K562 (cell line): ENCODE measurements around the gene ARFGAP1. TPM values are rescaled to one million over a fixed set of nuclear protein-coding genes. Genes with fewer than 3 reads are reported as not detected.

Source experiments
- ATAC-seq: fragments of 200-7000 bp; cut with Tn5 transposase; 3 replicates; pipeline ENCODE4 v1.9.1; 2020; ENCODE audit warnings: moderate library complexity
- BruUV-seq: library from RNA; stranded (reverse); fragments of 400-500 nt; replicated peaks from 2 replicates; lab custom pipeline; 2021; lab: Mats Ljungman, UMichigan
- CTCF ChIA-PET: fragments of 300-600 bp; formaldehyde crosslinking; extraction: SDS; loops from one replicate; lab custom pipeline; 2021; ENCODE audit warnings: low intra/inter-chr PET ratio; lab: Yijun Ruan, JAX
- POLR2A ChIA-PET: fragments of 300-600, 350-650 bp; sonication (Branson Sonifier 250); formaldehyde crosslinking; extraction: SDS; loops from one replicate; lab custom pipeline; 2021; ENCODE audit warnings: antibody characterized with exemption, inconsistent platforms; lab: Yijun Ruan, JAX
- DNase-seq, 4 experiments: peaks; one replicate each; pipeline versions ENCODE4 v3.0.0 to v3.0.0-alpha.2; 2011 to 2018; ENCODE audit warnings: low spot score in 3 of 4, mixed read lengths in 3 of 4; ENCODE audit errors: extremely low read depth in 1 of 4
- FAIRE-seq: peaks from 2 replicates; lab custom pipeline; 2011; peaks lifted over from hg19 to GRCh38; lab: Jason Lieb, UNC
- H2AFZ ChIP-seq: 2 replicates; pipeline ENCODE4 v1.6.0; 2011; ENCODE audit warnings: low read depth, low read length, control low read depth, inconsistent platforms
- H3K27ac ChIP-seq: fragments of 200-600 bp; 3 replicates; pipeline ENCODE4 v1.8.0; 2011; ENCODE audit warnings: low read depth, mild to moderate bottlenecking, control low read depth, inconsistent platforms, low read length, moderate library complexity, mixed read lengths; ENCODE audit errors: extremely low read depth
- H3K27me3 ChIP-seq, 2 experiments: fragments of 300-600 bp in 1 of 2; 2 replicates in 1 of 2; 3 replicates in 1 of 2; pipeline versions ENCODE4 v1.6.0 to v1.8.0; 2011; ENCODE audit warnings: inconsistent platforms in 2 of 2, low read length in 2 of 2, mild to moderate bottlenecking in 1 of 2, mixed read lengths in 1 of 2, moderate library complexity in 1 of 2; ENCODE audit not compliant: control insufficient read depth in 2 of 2, insufficient read depth in 2 of 2
- H3K36me3 ChIP-seq: fragments of 300-600 bp; 3 replicates; pipeline ENCODE4 v1.8.0; 2011; ENCODE audit warnings: mild to moderate bottlenecking, low read length, inconsistent platforms; ENCODE audit not compliant: control insufficient read depth, insufficient read depth
- H3K4me1 ChIP-seq, 2 experiments: fragments of 200-600 bp in 1 of 2; replicated peaks in 1 of 2; 2 replicates in 1 of 2; 3 replicates in 1 of 2; pipeline versions ENCODE4 v1.5.1 to v1.8.0; 2011; ENCODE audit warnings: inconsistent platforms in 2 of 2, low read length in 2 of 2, mild to moderate bottlenecking in 1 of 2, mixed read lengths in 1 of 2, moderate library complexity in 1 of 2; ENCODE audit not compliant: control insufficient read depth in 2 of 2, insufficient read depth in 2 of 2
- H3K4me2 ChIP-seq: 2 replicates; pipeline ENCODE4 v1.6.1; 2011; ENCODE audit warnings: low read length, control low read depth, inconsistent platforms, mixed read lengths; ENCODE audit not compliant: insufficient read depth
- H3K4me3 ChIP-seq: fragments of 200-600 bp; sonication (generic), shearing (Covaris generic); 2 replicates; pipeline ENCODE4 v1.5.1; 2016; ENCODE audit warnings: control low read depth, inconsistent platforms
- H3K79me2 ChIP-seq: fragments of 200-600 bp; 3 replicates; pipeline ENCODE4 v1.8.0; 2011; ENCODE audit warnings: low read length, inconsistent platforms; ENCODE audit not compliant: control insufficient read depth, insufficient read depth
- H3K9ac ChIP-seq, 2 experiments: 2 replicates each; pipeline versions ENCODE4 v1.6.0 to v1.6.1; 2011; ENCODE audit warnings: low read depth in 2 of 2, low read length in 2 of 2, control low read depth in 1 of 2, inconsistent platforms in 1 of 2, mild to moderate bottlenecking in 1 of 2, mixed read lengths in 1 of 2; ENCODE audit not compliant: insufficient read depth in 1 of 2
- H3K9me1 ChIP-seq: one replicate; pipeline ENCODE4 v1.6.0; 2011; ENCODE audit warnings: inconsistent platforms, mild to moderate bottlenecking, low read length, moderate library complexity; ENCODE audit not compliant: control insufficient read depth, insufficient read depth
- H3K9me3 ChIP-seq: replicated peaks from 2 replicates; pipeline ENCODE4 v1.5.1; 2011; ENCODE audit warnings: low read depth, low read length, inconsistent platforms; ENCODE audit not compliant: control insufficient read depth, insufficient read depth
- H4K20me1 ChIP-seq: replicated peaks from 2 replicates; pipeline ENCODE4 v1.6.1; 2011; ENCODE audit warnings: low read length, inconsistent platforms, mixed read lengths; ENCODE audit not compliant: control insufficient read depth, insufficient read depth
- BRCA1 ChIP-seq, 2 experiments: fragments of 450-650 bp in 1 of 2; sonication (generic) in 1 of 2; formaldehyde crosslinking in 1 of 2; IDR thresholded peaks; 2 replicates each; pipeline versions ENCODE4 v1.5.0 to v1.6.1; 2017 to 2020; ENCODE audit warnings: mild to moderate bottlenecking in 1 of 2, missing genetic modification reagents in 1 of 2
- CBX1 ChIP-seq: sonication (generic); IDR thresholded peaks from 2 replicates; pipeline ENCODE4 v1.6.1; 2016; ENCODE audit warnings: antibody characterized with exemption, low read depth, mild to moderate bottlenecking
- GABPA ChIP-seq: fragments of 200-800 bp; sonication (Bioruptor generic); conservative IDR thresholded peaks from 2 replicates; pipeline ENCODE4 v1.6.1; 2016; ENCODE audit warnings: low read depth, missing genetic modification characterization, missing compliant biosample characterization
- SMARCA4 ChIP-seq: fragments of 450-650 bp; IDR thresholded peaks from 2 replicates; pipeline ENCODE4 v1.6.1; 2016
- TFE3 ChIP-seq: fragments of 450-650 bp; formaldehyde crosslinking; IDR thresholded peaks from 2 replicates; pipeline ENCODE4 v1.4.0; 2020; ENCODE audit warnings: mild to moderate bottlenecking, mixed read lengths
- ZNF175 ChIP-seq: fragments of 200-800 bp; sonication (Bioruptor generic); IDR thresholded peaks from 2 replicates; pipeline ENCODE4 v1.6.1; 2016; ENCODE audit warnings: low read depth, mild to moderate bottlenecking, missing genetic modification characterization, missing compliant biosample characterization
- ZNF584 ChIP-seq: fragments of 200-800 bp; sonication (Bioruptor generic); IDR thresholded peaks from 2 replicates; pipeline ENCODE4 v1.6.1; 2016; ENCODE audit warnings: low read depth, mild to moderate bottlenecking, missing genetic modification characterization, missing compliant biosample characterization
- ZNF766 ChIP-seq: fragments of 200-800 bp; sonication (Bioruptor generic); conservative IDR thresholded peaks from 2 replicates; pipeline ENCODE4 v1.6.1; 2016; ENCODE audit warnings: missing genetic modification characterization, missing compliant biosample characterization
- WGBS: fragments of 100-300 bp; shearing (Covaris generic); methylation state at CpG from one replicate; pipeline ENCODE4 v1.1.6; 2016; ENCODE audit warnings: low coverage, mixed read lengths; ENCODE audit not compliant: insufficient coverage; ENCODE audit errors: missing lambda C conversion rate; 5-methylcytosine and 5-hydroxymethylcytosine counted together
- in situ Hi-C: fragments of 300-500 bp; cut with MboI; formaldehyde crosslinking; loops from 4 replicates; pipeline ENCODE4 v1.15.0; 2018; ENCODE audit warnings: inconsistent platforms, mixed read lengths
- intact Hi-C: fragments of 100-400 bp; cut with micrococcal nuclease; formaldehyde crosslinking; loops from 2 replicates; pipeline ENCODE4 v1.14.2; 2022
- polyA plus RNA-seq, 8 experiments: library from polyadenylated mRNA; depleted of rRNA in 4 of 8; stranded (reverse) in 5 of 8; unstranded in 3 of 8; fragments of >200 nt; fragmentation: Nextera tagmentation in 2 of 8; fragmentation: Illumina TruSeq in 1 of 8; extraction: Ambion mirVana in 2 of 8; extraction: Trizol in 1 of 8; gene quantifications; 2 replicates each; pipeline versions ENCODE4 v1.2.1 to v1.2.3, GENCODE V29; 2011 to 2014; ENCODE audit warnings: inconsistent platforms in 1 of 8, missing spikeins in 1 of 8
- total RNA-seq, 7 experiments: library from RNA; depleted of rRNA in 6 of 7; stranded (reverse); fragments of >200 nt in 6 of 7; fragmentation: Illumina TruSeq in 2 of 7; extraction: Trizol in 2 of 7; gene quantifications; 2 replicates each; pipeline versions ENCODE4 v1.2.1 to v1.2.3, GENCODE V29; 2011 to 2021; ENCODE audit warnings: low replicate concordance in 1 of 7

Gene ARFGAP1
- total and polyA plus RNA-seq, 9 of the 15 experiments (the other 6 are each of a cell fraction or from before 2014, with no cell fraction given): 0.53 to 102 (median 33.5) TPM

GRCh38 chr20:63255931-63256704, 16.5 kb upstream of the ARFGAP1 start:
- 3% methylated on average over 25 of the region's 31 CpGs for WGBS
- H2AFZ ChIP-seq: no peak overlapping the region
- CTCF ChIA-PET: no interaction called here
- FAIRE-seq (no peak), ATAC-seq (no peak), DNase-seq (no peak)
- no peak overlapping the region for H3K4me2 ChIP-seq
- in situ Hi-C loops: no loop called here
- H3K9me3 ChIP-seq: no peaks in the 10 kb centered on the region
- no peak overlapping the region for H3K27ac ChIP-seq
- intact Hi-C loops: no loop called here
- POLR2A ChIA-PET: interaction anchor here (0.7 kb wide), 1 partner anchor 516 kb away, joined by 3 read pairs; no protein-coding TSS in a partner anchor
- H3K79me2 ChIP-seq: no peaks in the 10 kb centered on the region
- no peak overlapping the region for H3K4me3 ChIP-seq
- peaks cover 39 to 84% of the 10 kb centered on the region in 2 experiments; a peak in 4 of 5 replicates for H3K27me3 ChIP-seq
- no peaks in the 10 kb centered on the region for H3K36me3 ChIP-seq
- 0 out of 2 replicates have a peak, but pooled peaks cover 15% of the 10 kb centered on the region for H4K20me1 ChIP-seq
- peaks cover 0 to 32% of the 10 kb centered on the region in 2 experiments; a peak in 2 of 5 replicates for H3K4me1 ChIP-seq
- no peak overlapping the region for H3K9ac ChIP-seq
- TF ChIP-seq TFE3 (CRISPR knock-in tag): no peak
- no peak for TF ChIP-seq GABPA
- no peak for TF ChIP-seq BRCA1 (IDR thresholded peaks at IDR 0.05)
- no peak for TF ChIP-seq BRCA1 (CRISPR knock-in tag; IDR thresholded peaks at IDR 0.05)
- no peak for TF ChIP-seq ZNF175 (CRISPR knock-in tag)
- TF ChIP-seq ZNF766: no peak
- TF ChIP-seq ZNF584 (CRISPR knock-in tag): no peak
- TF ChIP-seq CBX1: no peak
- TF ChIP-seq SMARCA4: no peak
- no peaks in the 10 kb centered on the region for H3K9me1 ChIP-seq
- no TSS peak for BruUV-seq
